HEK293 (cell line): Measurements from ENCODE around the gene PSEN1.

Experiments used
- CTCF ChIP-seq: fragments of 450-650 bp; formaldehyde crosslinking; IDR thresholded peaks from 2 replicates; pipeline ENCODE4 v1.5.1; 2016; ENCODE audit warnings: missing biosample characterization, missing genetic modification characterization
- KLF7 ChIP-seq: fragments of 450-650 bp; formaldehyde crosslinking; IDR thresholded peaks from 2 replicates; pipeline ENCODE4 v1.5.1; 2016; ENCODE audit warnings: missing biosample characterization, missing genetic modification characterization, borderline replicate concordance
- MEIS1 ChIP-seq: sonication (generic); formaldehyde crosslinking; IDR thresholded peaks from 2 replicates; pipeline ENCODE4 v1.8.1; 2022; ENCODE audit warnings: missing genetic modification reagents, mild to moderate bottlenecking, borderline replicate concordance
- ZBTB10 ChIP-seq: fragments of 450-650 bp; formaldehyde crosslinking; IDR thresholded peaks from 2 replicates; pipeline ENCODE4 v1.5.1; 2016; ENCODE audit warnings: missing biosample characterization, missing genetic modification characterization
- ZNF121 ChIP-seq: fragments of 450-650 bp; formaldehyde crosslinking; IDR thresholded peaks from 2 replicates; pipeline ENCODE4 v1.5.1; 2016; ENCODE audit warnings: missing biosample characterization, missing genetic modification characterization
- ZNF146 ChIP-seq: fragments of 450-650 bp; formaldehyde crosslinking; IDR thresholded peaks from 2 replicates; pipeline ENCODE4 v1.5.1; 2016; ENCODE audit warnings: missing biosample characterization, missing genetic modification characterization
- ZNF768 ChIP-seq: fragments of 450-650 bp; formaldehyde crosslinking; IDR thresholded peaks from 2 replicates; pipeline ENCODE4 v1.5.1; 2018; ENCODE audit warnings: missing biosample characterization, mild to moderate bottlenecking, missing genetic modification characterization
- ZXDB ChIP-seq: fragments of 450-650 bp; formaldehyde crosslinking; IDR thresholded peaks from 2 replicates; pipeline ENCODE4 v1.5.1; 2016; ENCODE audit warnings: missing biosample characterization, missing genetic modification characterization

GRCh38 chr14:73143003-73143402 is 6.7 kb downstream of the PSEN1 start:
- TF ChIP-seq ZBTB10 (tag by site-specific recombination) = no peak
- TF ChIP-seq ZXDB (tag by site-specific recombination) = no peak
- TF ChIP-seq ZNF768 (tag by site-specific recombination) = no peak
- TF ChIP-seq ZNF121 = no peak
- TF ChIP-seq CTCF = no peak
- TF ChIP-seq KLF7 (tag by site-specific recombination) = no peak
- no peak for TF ChIP-seq MEIS1
- TF ChIP-seq ZNF146 (tag by site-specific recombination) = no peak
